M059J (cell line): ENCODE results near the gene TAF12. TPM values are rescaled to one million over a fixed set of nuclear protein-coding genes. Genes with fewer than 3 reads are reported as not detected.
"Not testable (repeated sequence)": the region's sequence is repeated elsewhere in the genome, so short reads cannot be mapped to it uniquely, and the experiment has no call there.

Experiments
- DNase-seq: peaks from one replicate; pipeline ENCODE4 v3.0.0-alpha.2; 2012; ENCODE audit warnings: low read depth
- total RNA-seq: library from RNA; depleted of rRNA; stranded (reverse); fragments of >200 nt; shearing (Covaris generic); gene quantifications from 2 replicates; pipeline ENCODE4 v1.2.3, GENCODE V29; 2014

The TAF12 gene
- total RNA-seq, 1 experiment from 2014 or later: 41.4 TPM

- DNase-seq: not testable (repeated sequence)
Measured at GRCh38 chr1:28645406-28645805, 2.5 kb upstream of the TAF12 start.

- DNase-seq: no peak
Measured at GRCh38 chr1:28644494-28644893, 1.6 kb upstream of the TAF12 start.

DNA sequence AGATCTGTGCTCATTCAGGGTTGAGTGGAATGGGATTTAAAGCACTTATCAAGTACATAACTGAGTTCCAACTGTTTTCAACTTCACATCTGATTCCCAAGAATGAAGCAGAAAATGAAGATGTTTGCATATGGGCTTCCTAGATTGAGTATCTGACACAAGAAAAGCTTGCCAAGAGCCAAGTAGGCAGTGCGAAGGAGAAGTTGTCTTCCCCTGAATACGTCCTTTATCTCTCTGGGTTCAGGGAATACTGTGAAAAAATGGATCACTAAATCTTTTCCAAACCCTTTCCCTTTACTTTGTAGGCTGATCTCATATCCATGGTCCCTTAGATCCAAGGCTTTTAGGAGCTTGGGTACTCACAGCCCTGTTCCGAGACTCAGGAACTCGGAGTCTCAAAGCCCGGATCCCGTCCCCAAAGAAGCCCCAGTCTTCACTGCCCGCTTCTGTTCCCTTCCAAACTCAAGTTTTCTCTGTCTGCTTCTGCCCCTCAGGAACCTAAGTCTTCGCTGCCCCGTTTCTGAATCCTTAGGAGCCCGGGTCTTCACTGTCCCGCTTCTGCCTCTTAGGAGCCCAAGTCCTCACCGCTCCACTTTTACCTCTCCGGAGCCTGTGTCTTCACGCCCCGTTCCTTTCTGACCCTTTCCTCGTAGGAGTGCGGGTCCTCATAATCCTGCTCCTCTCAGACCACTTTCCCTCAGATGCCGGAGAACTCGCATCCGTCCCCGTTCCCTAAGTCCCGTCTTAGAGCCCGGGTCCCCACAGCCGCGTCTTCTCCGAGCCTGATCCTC, 616 bp downstream of the TAF12 start:
- peak; percentile 52 for DNase-seq

DNA sequence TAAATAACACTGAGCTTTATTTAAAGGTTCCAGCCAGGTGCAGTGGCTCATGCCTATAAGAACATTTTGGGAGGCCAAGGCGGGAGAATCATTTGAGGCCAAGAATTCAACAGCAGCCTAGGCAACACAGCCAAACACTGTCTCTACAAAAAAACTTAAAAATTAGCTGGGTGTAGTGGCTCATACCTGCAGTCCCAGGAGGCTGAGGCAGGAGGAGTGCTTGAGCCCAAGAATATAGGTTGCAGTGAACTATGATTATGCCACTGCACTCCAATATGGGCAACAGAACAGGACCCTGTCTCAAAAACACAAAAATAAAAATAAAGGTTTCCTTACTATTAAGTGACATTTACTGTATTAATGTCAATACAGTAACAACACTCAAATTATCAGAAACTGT, 2.1 kb downstream of the TAF12 start:
- peak; percentile 39 for DNase-seq

GRCh38 chr1:28632560-28632959, 10.3 kb downstream of the TAF12 start:
- no peak for DNase-seq

DNA sequence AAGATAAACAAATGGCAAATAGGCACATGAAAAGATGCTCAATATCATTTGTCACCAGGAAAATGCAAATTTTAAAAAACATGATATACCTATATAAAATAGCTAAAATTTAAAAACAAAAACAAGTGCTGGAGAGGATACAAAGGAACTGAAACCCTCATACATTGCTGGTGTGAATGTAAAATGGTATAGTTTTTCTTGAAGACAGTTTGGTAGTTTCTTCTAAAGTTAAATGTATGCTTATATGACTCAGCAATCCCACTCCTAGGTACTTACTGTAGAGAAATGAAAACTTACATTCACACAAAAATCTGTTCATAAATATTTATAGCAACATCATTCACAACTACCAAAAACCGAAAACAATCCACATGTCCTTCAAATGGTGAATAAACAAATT, 11.2 kb downstream of the TAF12 start:
- DNase-seq: no peak

GRCh38 chr1:28613175-28613574, 29.7 kb downstream of the TAF12 start:
- no peak for DNase-seq

GRCh38 chr1:28606771-28607170, 36.1 kb downstream of the TAF12 start:
- no peak for DNase-seq

DNA sequence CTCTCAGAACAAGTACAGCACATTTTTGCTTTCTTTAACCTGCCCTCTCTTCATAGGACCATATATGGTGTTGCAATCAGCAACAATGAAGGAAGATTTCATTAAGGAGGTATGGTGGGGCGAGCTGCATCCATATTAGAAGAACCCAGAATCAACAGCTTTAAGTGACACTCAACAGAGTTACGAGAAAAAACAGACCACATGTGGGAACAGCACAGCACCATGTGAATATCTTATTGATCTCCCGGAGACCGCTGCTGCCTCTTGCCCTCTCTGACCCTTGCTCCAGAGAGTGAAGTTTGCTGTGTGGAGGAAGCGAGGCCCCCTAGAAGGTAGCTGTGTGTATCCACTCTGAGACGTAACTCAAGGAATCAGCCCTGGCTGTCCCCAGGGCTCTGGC, 37.9 kb downstream of the TAF12 start:
- no peak for DNase-seq

DNA sequence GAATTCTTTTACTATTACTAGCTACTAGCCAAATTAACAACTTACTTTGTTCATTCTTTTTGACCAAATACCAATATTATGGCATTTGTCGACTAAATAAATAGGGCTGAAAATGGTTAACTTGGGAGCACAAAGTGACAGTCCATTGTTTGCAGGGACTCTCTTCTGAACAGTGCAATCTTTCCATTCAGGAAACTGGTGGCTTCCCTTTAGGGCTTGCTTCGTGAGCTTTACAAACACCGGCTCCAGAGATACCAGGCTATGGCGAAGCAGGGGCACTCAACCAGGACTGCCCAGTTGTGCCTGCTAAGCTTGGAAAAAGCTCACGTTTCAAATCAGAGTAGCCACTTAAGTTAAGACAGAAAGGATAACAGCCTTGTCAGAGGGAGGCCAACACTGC, 38.5 kb downstream of the TAF12 start:
- no peak for DNase-seq

DNA sequence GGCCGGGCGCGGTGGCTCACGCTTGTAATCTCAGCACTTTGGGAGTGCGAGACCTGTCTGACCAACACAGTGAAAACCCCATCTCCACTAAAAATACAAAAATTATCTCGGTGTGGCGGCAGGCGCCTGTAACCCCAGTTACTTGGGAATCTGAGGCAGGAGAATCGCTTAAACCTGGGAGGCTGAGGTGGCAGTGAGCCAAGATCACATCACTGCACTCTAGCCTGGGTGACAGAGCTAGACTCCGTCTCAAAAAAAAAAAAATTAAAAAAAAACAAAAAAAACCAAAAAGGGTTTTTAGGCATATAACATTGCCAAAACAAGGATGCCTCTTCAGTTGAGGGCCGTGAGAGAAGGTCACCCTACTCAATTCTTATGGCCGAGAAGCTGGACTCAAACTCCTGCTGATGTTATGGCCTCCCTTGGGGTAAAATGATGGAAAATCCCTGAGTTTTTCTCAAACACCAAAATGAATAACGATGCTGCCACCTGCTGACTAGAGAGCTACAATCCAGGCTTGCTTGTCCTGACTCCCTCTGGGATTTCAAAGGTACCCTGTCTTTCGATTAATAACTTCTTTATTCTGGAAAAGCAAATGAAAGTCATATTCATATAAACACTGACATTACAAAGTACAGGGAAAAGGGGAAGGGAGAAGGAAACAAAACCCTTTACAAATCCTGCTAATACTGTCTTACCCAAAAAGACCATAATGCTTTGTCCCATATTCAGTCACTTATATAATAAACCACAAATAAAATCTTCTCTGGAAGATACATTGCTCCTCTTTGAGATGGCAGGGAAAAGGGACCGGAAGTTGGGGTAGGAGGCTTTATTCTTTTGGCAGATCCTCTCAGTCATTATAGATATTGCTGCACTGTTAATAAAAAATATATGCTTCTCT, 40.1 kb downstream of the TAF12 start:
- peak; percentile 87 for DNase-seq

GRCh38 chr1:28601696-28602095, 41.2 kb downstream of the TAF12 start:
- peak; percentile 99 for DNase-seq

GRCh38 chr1:28596276-28596675, 46.6 kb downstream of the TAF12 start:
- DNase-seq: not testable (repeated sequence)

DNA sequence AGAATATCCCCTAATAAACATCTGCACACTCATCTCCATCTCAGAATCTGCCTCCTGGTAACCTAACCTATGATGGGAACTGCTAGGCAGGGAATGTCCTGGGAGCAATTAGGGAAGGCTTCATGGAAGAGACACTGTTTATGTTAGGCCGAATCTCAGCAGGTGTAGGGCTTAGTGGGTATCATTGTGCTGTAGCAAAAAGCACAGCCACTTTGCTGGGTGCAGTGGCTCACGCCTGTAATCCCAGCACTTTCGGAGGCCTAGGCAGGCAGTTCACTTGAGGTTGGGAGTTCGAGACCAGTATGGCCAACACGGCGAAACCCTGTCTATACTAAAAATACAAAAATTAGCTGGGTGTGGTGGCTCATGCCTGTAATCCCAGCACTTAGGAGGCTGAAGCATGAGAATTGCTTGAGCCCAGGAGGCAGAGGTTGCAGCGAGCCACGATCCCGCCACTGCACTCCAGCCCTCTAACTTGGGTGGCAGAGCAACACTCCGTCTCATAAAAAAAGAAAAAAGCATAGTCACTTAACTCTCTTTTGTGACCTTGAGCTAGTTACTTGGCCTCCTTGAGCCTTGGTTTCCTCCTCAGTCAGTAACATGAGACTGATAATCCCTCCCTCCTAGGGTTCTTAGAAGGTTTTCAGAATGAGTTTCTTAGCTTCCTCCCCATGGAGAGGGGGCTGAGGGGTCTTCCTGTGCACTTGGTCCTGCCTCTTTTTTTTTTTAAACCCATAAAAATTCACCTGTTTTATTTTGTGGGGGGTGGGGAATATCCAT, 47.3 kb downstream of the TAF12 start:
- no peak for DNase-seq

DNA sequence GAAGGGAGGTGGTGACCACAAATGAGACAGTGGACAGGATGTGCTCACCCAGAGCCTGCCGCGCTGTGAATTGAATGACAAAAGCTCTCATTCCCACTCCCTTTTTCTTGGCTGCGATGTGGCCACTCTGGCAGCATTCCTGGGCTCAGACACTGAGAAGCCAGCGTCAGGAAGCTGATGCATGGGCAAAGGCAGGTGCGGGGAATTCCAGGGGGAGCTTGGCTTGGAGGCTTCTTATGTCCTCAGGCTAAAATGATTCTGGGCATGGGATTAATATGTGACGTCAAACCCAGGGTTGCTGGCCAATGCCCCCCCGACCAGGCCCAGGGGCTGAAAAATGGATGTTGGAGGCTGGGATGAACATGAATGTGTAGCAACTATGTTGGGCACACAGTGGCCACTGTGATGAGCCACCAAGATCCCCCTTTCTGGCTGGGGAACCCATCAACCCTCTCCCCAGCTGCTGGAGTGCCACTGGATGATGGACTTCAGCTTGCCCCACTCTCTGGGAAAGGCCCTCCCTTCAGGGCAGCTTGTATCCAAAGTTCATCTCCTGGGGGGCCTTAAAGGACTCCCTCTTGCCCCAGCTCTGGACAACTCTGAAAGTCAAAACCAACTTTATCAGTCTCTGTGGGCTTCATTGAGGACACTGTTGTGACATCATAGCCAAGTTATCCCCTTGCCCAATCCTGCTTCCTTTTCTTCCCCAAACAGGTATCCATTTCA, 48.0 kb downstream of the TAF12 start:
- DNase-seq: peak; percentile 95

- DNase-seq: not testable (repeated sequence)
Measured at GRCh38 chr1:28593988-28594356, 48.9 kb downstream of the TAF12 start.

DNA sequence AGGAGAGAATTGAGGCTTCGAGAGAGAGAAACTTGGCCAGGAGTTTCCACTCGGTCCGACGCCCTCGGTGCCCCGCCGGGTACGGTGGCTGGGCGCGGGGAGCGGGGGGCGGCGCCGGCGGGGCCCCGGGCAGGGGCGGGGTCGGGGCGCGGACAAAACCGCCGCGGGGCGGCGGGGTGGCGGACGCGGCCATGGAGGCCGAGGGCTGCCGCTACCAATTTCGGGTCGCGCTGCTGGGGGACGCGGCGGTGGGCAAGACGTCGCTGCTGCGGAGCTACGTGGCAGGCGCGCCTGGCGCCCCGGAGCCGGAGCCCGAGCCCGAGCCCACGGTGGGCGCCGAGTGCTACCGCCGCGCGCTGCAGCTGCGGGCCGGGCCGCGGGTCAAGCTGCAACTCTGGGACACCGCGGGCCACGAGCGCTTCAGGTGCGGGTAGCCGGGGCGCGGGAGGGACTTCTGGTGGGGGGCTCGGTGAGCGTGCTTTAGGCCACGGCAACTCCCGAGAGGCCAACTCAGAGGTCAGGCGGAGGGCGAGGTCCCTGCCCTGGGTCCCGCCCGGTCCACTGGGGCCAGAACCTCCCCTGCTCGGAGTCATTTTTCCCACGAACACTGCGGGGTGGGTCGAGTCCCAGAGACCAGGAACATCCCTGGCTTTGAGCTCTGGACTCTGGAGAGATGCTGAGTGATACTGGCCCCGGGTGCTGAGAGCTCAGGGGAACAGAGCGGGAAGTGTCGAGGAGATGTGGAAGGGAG, 50.4 kb downstream of the TAF12 start:
- peak; percentile 20 for DNase-seq

DNA sequence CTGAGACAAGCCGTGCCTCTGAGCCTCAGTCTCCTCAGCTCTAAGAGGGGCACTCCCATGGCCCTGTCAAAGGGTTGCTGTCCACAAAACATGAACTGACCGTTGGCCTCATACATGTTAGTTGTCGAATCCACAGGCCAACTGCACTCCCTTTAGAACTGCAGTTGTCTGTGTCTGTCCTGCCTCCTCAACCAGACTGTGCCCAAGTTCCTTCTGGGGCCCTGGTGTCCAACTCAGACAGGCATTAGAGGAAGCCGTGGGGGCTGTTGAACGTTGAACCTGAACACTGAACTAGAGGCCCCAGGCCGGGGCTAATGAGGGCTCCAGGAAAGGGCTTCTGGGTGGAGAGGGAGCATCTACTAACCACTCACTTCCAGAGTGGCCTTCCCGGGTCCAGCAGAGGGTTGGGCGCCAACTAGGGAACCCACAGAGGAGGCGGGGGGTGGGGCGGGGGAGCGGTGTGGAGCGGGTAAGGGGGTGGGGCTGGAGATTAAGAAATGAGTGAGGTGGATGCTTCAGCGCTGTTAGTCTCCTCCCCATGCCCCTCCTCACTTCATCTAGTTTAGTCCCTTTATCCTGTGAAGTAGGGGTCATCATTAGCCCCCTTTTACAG, 51.1 kb downstream of the TAF12 start, which contains the start of gene RAB42:
Gene RAB42 (plus strand): TSS at position 558 of the 613 bp plus-strand sequence. CDS start 247 bp downstream, outside the sequence.
- peak; percentile 33 for DNase-seq

DNA sequence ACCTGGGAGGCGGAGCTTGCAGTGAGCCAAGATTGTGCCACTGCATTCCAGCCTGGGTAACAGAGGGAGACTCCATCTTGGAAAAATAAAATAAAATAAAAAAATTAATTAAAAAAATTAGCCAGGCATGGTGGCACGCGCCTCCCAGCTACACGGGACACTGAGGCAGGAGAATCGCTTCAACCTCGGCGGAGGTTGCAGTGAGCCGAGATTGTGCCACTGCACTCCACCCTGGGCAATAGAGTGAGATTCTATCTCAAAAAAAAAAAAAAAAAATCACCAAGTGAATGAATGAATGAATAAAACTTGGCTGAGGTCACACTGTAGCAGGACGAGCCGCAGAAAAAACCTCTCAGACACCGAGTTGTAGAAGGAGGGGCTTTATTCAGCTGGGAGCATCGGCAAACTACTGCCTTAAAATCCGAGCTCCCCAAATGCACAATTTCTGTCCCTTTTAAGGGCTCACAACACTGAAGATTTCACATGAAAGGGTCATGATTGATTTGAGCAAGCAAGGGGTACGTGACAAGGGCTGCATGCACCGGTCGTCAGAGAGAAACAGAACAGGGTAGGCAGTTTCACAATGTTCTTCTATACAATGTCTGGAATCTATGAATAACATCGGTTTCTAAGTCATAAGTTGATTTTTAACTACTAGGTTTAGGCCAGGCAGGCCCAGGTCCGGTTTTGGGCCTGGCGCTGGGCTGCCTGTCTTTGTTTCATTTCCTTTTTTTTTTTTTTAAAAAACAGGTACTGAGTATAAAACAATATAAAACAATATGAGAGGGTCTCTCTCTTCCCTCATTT, 56.1 kb downstream of the TAF12 start:
- not testable (repeated sequence) for DNase-seq
